ENCODE measurements around the gene NOTO.

DNA sequence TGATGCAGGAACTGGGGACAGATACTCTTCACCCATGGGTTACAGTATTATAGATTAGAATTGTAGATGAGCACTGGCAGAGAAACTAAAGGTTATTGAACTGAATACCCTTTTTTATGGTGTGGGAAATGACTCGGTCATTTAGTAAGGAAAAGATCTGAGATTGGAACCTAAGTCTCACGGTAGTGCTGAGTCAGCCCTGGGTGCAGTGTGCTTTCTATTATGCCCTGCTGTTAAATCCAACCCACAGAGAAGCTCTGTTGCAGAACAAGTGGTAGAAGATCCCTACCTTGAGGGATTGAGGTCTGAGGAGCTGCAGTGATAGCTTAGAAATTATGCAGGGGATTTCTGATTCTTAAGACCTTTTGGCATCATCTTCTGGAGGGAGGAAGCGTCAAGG, 44.5 kb downstream of the NOTO start:
- TF ChIP-seq, protein P1, sequence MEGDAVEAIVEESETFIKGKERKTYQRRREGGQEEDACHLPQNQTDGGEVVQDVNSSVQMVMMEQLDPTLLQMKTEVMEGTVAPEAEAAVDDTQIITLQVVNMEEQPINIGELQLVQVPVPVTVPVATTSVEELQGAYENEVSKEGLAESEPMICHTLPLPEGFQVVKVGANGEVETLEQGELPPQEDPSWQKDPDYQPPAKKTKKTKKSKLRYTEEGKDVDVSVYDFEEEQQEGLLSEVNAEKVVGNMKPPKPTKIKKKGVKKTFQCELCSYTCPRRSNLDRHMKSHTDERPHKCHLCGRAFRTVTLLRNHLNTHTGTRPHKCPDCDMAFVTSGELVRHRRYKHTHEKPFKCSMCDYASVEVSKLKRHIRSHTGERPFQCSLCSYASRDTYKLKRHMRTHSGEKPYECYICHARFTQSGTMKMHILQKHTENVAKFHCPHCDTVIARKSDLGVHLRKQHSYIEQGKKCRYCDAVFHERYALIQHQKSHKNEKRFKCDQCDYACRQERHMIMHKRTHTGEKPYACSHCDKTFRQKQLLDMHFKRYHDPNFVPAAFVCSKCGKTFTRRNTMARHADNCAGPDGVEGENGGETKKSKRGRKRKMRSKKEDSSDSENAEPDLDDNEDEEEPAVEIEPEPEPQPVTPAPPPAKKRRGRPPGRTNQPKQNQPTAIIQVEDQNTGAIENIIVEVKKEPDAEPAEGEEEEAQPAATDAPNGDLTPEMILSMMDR (IDR thresholded peaks at IDR 0.05; ENCODE audit: poor library complexity), result no peak
- no peak for TF ChIP-seq EZH2 (IDR thresholded peaks at IDR 0.05; ENCODE audit: borderline replicate concordance)

All from hepatocyte (in vitro differentiated cells).